ENCODE measurements around the gene GPR150. TPM values are rescaled to one million over a fixed set of nuclear protein-coding genes. Genes with fewer than 3 reads are reported as not detected.
A peak's percentile ranks its signal among the peaks of the same experiment; 100 is the strongest.

The GPR150 gene
- total RNA-seq, 1 donor, result 0.36 TPM

- Histone ChIP-seq H2AFZ (ENCODE audit: low read length) (peak overlapping the region; percentile 13), H3K27ac (ENCODE audit: low read depth, low read length) (peak overlapping the region; percentile 91), H3K4me1 (ENCODE audit: insufficient read depth, low read length) (peaks cover 27% of the 10 kb centered on the region)
Observed at GRCh38 chr5:95590880-95591279, 29.0 kb upstream of the GPR150 start.

GRCh38 chr5:95591490-95591901, 28.4 kb upstream of the GPR150 start:
- Histone ChIP-seq H3K4me2 (ENCODE audit: insufficient read depth, low read length) (peak overlapping the region; percentile 57), H4K20me1 (ENCODE audit: insufficient read depth, low read length) (no peaks in the 10 kb centered on the region), H3K4me1 (ENCODE audit: insufficient read depth, low read length) (peaks cover 27% of the 10 kb centered on the region), H3K4me3 (ENCODE audit: insufficient read depth, low read length) (no peak overlapping the region), H3K79me2 (ENCODE audit: insufficient read depth, low read length) (no peaks in the 10 kb centered on the region), H3K27ac (ENCODE audit: low read depth, low read length) (peak overlapping the region; percentile 91), H3K9me3 (ENCODE audit: low read depth, low read length) (no peaks in the 10 kb centered on the region), H3K36me3 (ENCODE audit: insufficient read depth, low read length) (no peaks in the 10 kb centered on the region), H2AFZ (ENCODE audit: low read length) (no peak overlapping the region), H3K27me3 (ENCODE audit: insufficient read depth, low read length) (no peaks in the 10 kb centered on the region)
- peak; percentile 79 for DNase-seq (ENCODE audit: insufficient read length, low spot score, missing footprints)
- TF ChIP-seq CTCF (IDR thresholded peaks at IDR 0.05; ENCODE audit: extremely low read depth, low read depth, low read length), result no peak

More at GRCh38 chr5:95590880-95591279, 29.0 kb upstream of the GPR150 start:
- H3K4me2 ChIP-seq (ENCODE audit: insufficient read depth, low read length), result peak overlapping the region; percentile 57
- no peaks in the 10 kb centered on the region for H3K36me3 ChIP-seq (ENCODE audit: insufficient read depth, low read length)
- no peaks in the 10 kb centered on the region for H3K27me3 ChIP-seq (ENCODE audit: insufficient read depth, low read length)
- TF ChIP-seq CTCF (IDR thresholded peaks at IDR 0.05; ENCODE audit: extremely low read depth, low read depth, low read length), result no peak
- H3K4me3 ChIP-seq (ENCODE audit: insufficient read depth, low read length), result no peak overlapping the region
- no peaks in the 10 kb centered on the region for H4K20me1 ChIP-seq (ENCODE audit: insufficient read depth, low read length)
- no peaks in the 10 kb centered on the region for H3K79me2 ChIP-seq (ENCODE audit: insufficient read depth, low read length)
- H3K9me3 ChIP-seq (ENCODE audit: low read depth, low read length), result no peaks in the 10 kb centered on the region
- no peak for DNase-seq (ENCODE audit: insufficient read length, low spot score, missing footprints)

- no peak overlapping the region for H2AFZ ChIP-seq (ENCODE audit: low read length)
- TF ChIP-seq CTCF (IDR thresholded peaks at IDR 0.05; ENCODE audit: extremely low read depth, low read depth, low read length), result no peak
- no peak overlapping the region for H3K27ac ChIP-seq (ENCODE audit: low read depth, low read length)
- H3K36me3 ChIP-seq (ENCODE audit: insufficient read depth, low read length), result no peaks in the 10 kb centered on the region
- H3K79me2 ChIP-seq (ENCODE audit: insufficient read depth, low read length), result no peaks in the 10 kb centered on the region
- H3K4me1 ChIP-seq (ENCODE audit: insufficient read depth, low read length), result peaks cover 25% of the 10 kb centered on the region
- H3K9me3 ChIP-seq (ENCODE audit: low read depth, low read length), result no peaks in the 10 kb centered on the region
- no peak for DNase-seq (ENCODE audit: insufficient read length, low spot score, missing footprints)
- no peak overlapping the region for H3K4me2 ChIP-seq (ENCODE audit: insufficient read depth, low read length)
- H4K20me1 ChIP-seq (ENCODE audit: insufficient read depth, low read length), result no peaks in the 10 kb centered on the region
- no peak overlapping the region for H3K4me3 ChIP-seq (ENCODE audit: insufficient read depth, low read length)
- H3K27me3 ChIP-seq (ENCODE audit: insufficient read depth, low read length), result no peaks in the 10 kb centered on the region
Observed at GRCh38 chr5:95595289-95595931, 24.5 kb upstream of the GPR150 start.

GRCh38 chr5:95599252-95599651, 20.6 kb upstream of the GPR150 start:
- Histone ChIP-seq H3K27ac (ENCODE audit: low read depth, low read length) (no peak overlapping the region), H3K4me1 (ENCODE audit: insufficient read depth, low read length) (no peaks in the 10 kb centered on the region), H3K36me3 (ENCODE audit: insufficient read depth, low read length) (no peaks in the 10 kb centered on the region), H3K27me3 (ENCODE audit: insufficient read depth, low read length) (no peaks in the 10 kb centered on the region), H2AFZ (ENCODE audit: low read length) (no peak overlapping the region), H3K9me3 (ENCODE audit: low read depth, low read length) (no peaks in the 10 kb centered on the region), H3K4me3 (ENCODE audit: insufficient read depth, low read length) (no peak overlapping the region), H3K4me2 (ENCODE audit: insufficient read depth, low read length) (no peak overlapping the region), H3K79me2 (ENCODE audit: insufficient read depth, low read length) (no peaks in the 10 kb centered on the region), H4K20me1 (ENCODE audit: insufficient read depth, low read length) (no peaks in the 10 kb centered on the region)
- no peak for TF ChIP-seq CTCF (IDR thresholded peaks at IDR 0.05; ENCODE audit: extremely low read depth, low read depth, low read length)
- no peak for DNase-seq (ENCODE audit: insufficient read length, low spot score, missing footprints)
